HG02571 (cell line): Measurements from ENCODE around the gene EIF4E1B.

Experiments
- ATAC-seq: cut with Tn5 transposase; IDR thresholded peaks from one replicate; pipeline ENCODE4 v1.9.1; 2021; ENCODE audit warnings: mild to moderate bottlenecking, moderate library complexity; ENCODE audit not compliant: unreplicated experiment

The EIF4E1B gene

GRCh38 chr5:176644878-176645670 is 14.6 kb downstream of the EIF4E1B start:
- ATAC-seq: no peak

GRCh38 chr5:176646049-176646706 is 15.7 kb downstream of the EIF4E1B start:
- no peak for ATAC-seq

GRCh38 chr5:176646707-176647029 is 16.2 kb downstream of the EIF4E1B start:
- ATAC-seq: peak; percentile 7

GRCh38 chr5:176647030-176647842 is 16.8 kb downstream of the EIF4E1B start, which contains the start of gene TSPAN17:
Gene TSPAN17 (plus strand): TSS chr5:176647484. CDS start chr5:176647616, 132 bp downstream.
- ATAC-seq: peak; percentile 95

- no peak for ATAC-seq
Observed at GRCh38 chr5:176647843-176648473, 17.5 kb downstream of the EIF4E1B start.

- ATAC-seq: no peak
Observed at GRCh38 chr5:176648474-176649194, 18.2 kb downstream of the EIF4E1B start.

GRCh38 chr5:176650354-176650884 is 19.9 kb downstream of the EIF4E1B start:
- no peak for ATAC-seq

- ATAC-seq: no peak
Observed at GRCh38 chr5:176651472-176651980, 21.1 kb downstream of the EIF4E1B start.

GRCh38 chr5:176652136-176652535 is 21.7 kb downstream of the EIF4E1B start:
- ATAC-seq: no peak

GRCh38 chr5:176653401-176654385 is 23.2 kb downstream of the EIF4E1B start:
- no peak for ATAC-seq

- no peak for ATAC-seq
Observed at GRCh38 chr5:176654856-176655255, 24.4 kb downstream of the EIF4E1B start.

- ATAC-seq: no peak
Observed at GRCh38 chr5:176656467-176656990, 26.1 kb downstream of the EIF4E1B start.

GRCh38 chr5:176658007-176658599 is 27.6 kb downstream of the EIF4E1B start:
- peak; percentile 51 for ATAC-seq

- ATAC-seq: no peak
Observed at GRCh38 chr5:176658817-176659511, 28.5 kb downstream of the EIF4E1B start.

- no peak for ATAC-seq
Observed at GRCh38 chr5:176659512-176659839, 29.0 kb downstream of the EIF4E1B start.

GRCh38 chr5:176659860-176660461 is 29.5 kb downstream of the EIF4E1B start:
- ATAC-seq: no peak

- ATAC-seq: no peak
Observed at GRCh38 chr5:176660530-176660859, 30.0 kb downstream of the EIF4E1B start.
